Ectodermal cell (in vitro differentiated cells): ENCODE measurements around the gene KLHL8.

Experiments
- H3K27ac ChIP-seq: 2 replicates; pipeline ENCODE4 v1.7.0; 2013; ENCODE audit warnings: mild to moderate bottlenecking, low read depth, low read length; ENCODE audit not compliant: insufficient read depth, poor library complexity, severe bottlenecking
- H3K27me3 ChIP-seq: 2 replicates; pipeline ENCODE4 v1.7.0; 2013; ENCODE audit warnings: mild to moderate bottlenecking, low read length; ENCODE audit not compliant: insufficient read depth, control insufficient read depth, poor library complexity, severe bottlenecking
- H3K36me3 ChIP-seq: one replicate; pipeline ENCODE4 v1.7.0; 2013; ENCODE audit warnings: low read length; ENCODE audit not compliant: control insufficient read depth, insufficient read depth
- H3K4me1 ChIP-seq: one replicate; pipeline ENCODE4 v1.7.0; 2013; ENCODE audit warnings: low read length; ENCODE audit not compliant: control insufficient read depth, insufficient read depth
- H3K4me3 ChIP-seq: 2 replicates; pipeline ENCODE4 v1.7.0; 2013; ENCODE audit warnings: low read depth, low read length, control low read depth; ENCODE audit not compliant: insufficient read depth
- H3K9me3 ChIP-seq: 2 replicates; pipeline ENCODE4 v1.7.0; 2013; ENCODE audit warnings: mild to moderate bottlenecking, low read length, moderate library complexity; ENCODE audit not compliant: control insufficient read depth
- WGBS, 2 experiments: methylation state at CpG; one replicate each; pipeline ENCODE4 v1.1.7; 2013; ENCODE audit warnings: missing lambda C conversion rate in 2 of 2; 5-methylcytosine and 5-hydroxymethylcytosine counted together

The KLHL8 gene

DNA sequence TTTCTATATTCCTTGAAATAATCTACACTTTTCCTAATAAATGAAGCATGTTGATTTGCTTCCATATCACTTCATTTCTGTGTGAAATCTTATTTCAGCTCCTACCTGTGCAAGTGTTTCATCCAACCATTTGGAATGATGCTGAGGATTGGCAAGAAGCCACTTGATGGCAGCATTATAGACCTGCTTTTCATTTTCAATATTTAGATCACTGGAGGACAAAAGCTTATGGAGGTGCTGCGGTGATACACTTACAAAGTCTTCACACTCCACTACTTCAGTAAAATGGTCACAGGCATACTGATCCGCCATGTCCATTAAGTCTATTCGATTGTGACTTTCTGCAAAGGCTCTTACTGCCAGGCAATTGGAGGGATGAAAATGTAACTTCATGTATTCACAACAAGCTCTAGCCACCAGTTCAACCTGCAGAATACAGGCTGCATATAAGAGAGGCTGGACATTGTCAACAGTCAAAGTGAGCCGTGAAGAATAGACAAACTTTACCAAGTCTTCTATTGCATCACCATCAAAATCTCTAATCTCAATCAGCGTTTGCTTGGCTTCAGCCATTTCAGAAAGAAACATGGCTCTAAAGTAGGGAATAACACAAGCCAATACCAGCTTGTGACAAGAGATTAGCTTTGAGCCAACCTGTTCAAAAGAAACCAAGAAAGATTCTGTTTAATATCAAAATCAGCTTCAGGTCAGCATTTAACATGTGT, 35.1 kb downstream of the KLHL8 start:
- Histone ChIP-seq H3K9me3 (no peaks in the 10 kb centered on the region), H3K27ac (no peak overlapping the region), H3K4me1 (no peaks in the 10 kb centered on the region), H3K36me3 (no peaks in the 10 kb centered on the region), H3K27me3 (no peaks in the 10 kb centered on the region), H3K4me3 (no peak overlapping the region)
- WGBS, 2 experiments: 94 to 96% methylated on average over 5 of the region's 5 CpGs

GRCh38 chr4:87180767-87181166, 39.7 kb downstream of the KLHL8 start:
- H3K27ac ChIP-seq: no peak overlapping the region
- 93 to 98% methylated on average over 2 of the region's 2 CpGs for WGBS, 2 experiments

GRCh38 chr4:87179751-87180150, 40.7 kb downstream of the KLHL8 start:
- no peak overlapping the region for H3K4me3 ChIP-seq
- H3K4me1 ChIP-seq: no peaks in the 10 kb centered on the region
- H3K27me3 ChIP-seq: no peaks in the 10 kb centered on the region
- 80% methylated on average over 1 of the region's 1 CpG for WGBS, 2 experiments
- no peaks in the 10 kb centered on the region for H3K9me3 ChIP-seq
- H3K36me3 ChIP-seq: no peaks in the 10 kb centered on the region
- no peak overlapping the region for H3K27ac ChIP-seq

More at GRCh38 chr4:87180767-87181166, 39.7 kb downstream of the KLHL8 start:
- Histone ChIP-seq H3K4me1 (no peaks in the 10 kb centered on the region), H3K9me3 (no peaks in the 10 kb centered on the region), H3K27me3 (no peaks in the 10 kb centered on the region), H3K4me3 (no peak overlapping the region), H3K36me3 (no peaks in the 10 kb centered on the region)

- Histone ChIP-seq H3K4me1 (no peaks in the 10 kb centered on the region), H3K4me3 (no peak overlapping the region), H3K27ac (no peak overlapping the region), H3K36me3 (peaks cover 3% of the 10 kb centered on the region), H3K27me3 (no peaks in the 10 kb centered on the region), H3K9me3 (no peaks in the 10 kb centered on the region)
- WGBS, 2 experiments: 100% methylated on average over 1 of the region's 2 CpGs
These were observed 45.7 kb downstream of the KLHL8 start for GRCh38 chr4:87174672-87175071.

GRCh38 chr4:87171944-87172343, 48.5 kb downstream of the KLHL8 start:
- no peak overlapping the region for H3K27ac ChIP-seq
- H3K36me3 ChIP-seq: peaks cover 3% of the 10 kb centered on the region
- H3K4me1 ChIP-seq: no peaks in the 10 kb centered on the region
- no peaks in the 10 kb centered on the region for H3K9me3 ChIP-seq
- no peaks in the 10 kb centered on the region for H3K27me3 ChIP-seq
- H3K4me3 ChIP-seq: no peak overlapping the region
- WGBS, 2 experiments: 93 to 96% methylated on average over 1 to 2 of the region's 2 CpGs

DNA sequence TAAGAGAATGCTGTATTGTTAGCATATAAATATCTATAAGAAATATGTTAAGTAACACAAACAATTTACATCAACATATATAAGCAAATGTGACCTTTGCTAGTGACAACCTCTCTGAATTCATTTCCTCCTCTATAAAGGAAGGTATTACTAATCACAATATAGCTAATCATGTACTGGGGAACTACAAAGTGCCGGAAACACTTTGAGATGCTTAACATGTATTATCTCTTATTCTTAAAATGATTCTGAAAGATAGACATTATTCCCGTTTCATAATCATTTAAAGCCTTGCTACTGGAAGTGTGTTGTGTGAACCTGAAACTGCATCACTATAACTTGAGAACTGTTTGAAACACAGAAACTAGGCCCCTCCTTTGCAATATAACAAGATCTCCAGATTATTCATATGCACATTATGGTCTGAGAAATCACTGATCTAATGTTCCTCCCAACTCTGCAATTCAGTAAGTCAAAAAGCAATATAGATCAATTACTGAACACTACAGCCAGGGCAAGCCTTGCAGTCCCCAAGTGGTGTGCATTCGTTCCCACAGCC, 54.0 kb downstream of the KLHL8 start:
- Histone ChIP-seq H3K27me3 (no peaks in the 10 kb centered on the region), H3K4me1 (no peaks in the 10 kb centered on the region), H3K36me3 (peaks cover 3% of the 10 kb centered on the region), H3K4me3 (no peak overlapping the region), H3K27ac (no peak overlapping the region), H3K9me3 (no peaks in the 10 kb centered on the region)
- 94 to 95% methylated on average over 1 to 3 of the region's 3 CpGs for WGBS, 2 experiments

DNA sequence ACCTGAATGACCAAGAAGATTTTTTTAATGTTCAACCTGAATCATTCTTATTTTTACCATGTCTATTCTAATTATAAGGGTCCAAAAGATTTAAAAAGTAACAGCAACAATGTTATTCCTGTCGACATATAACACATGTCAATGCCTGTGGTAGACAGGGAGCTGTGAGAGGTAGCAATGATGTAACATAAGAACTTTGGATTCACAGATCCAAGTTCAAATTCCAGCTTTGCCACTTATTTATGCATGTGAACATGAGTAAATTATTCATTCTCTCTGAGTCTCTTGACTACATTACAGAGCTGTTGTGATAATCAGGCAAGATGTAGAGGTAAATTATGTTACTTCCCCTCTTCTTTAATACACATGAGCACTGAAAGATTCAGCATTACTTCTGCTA, 54.5 kb downstream of the KLHL8 start:
- Histone ChIP-seq H3K4me3 (no peak overlapping the region), H3K36me3 (peaks cover 3% of the 10 kb centered on the region), H3K27ac (no peak overlapping the region), H3K9me3 (no peaks in the 10 kb centered on the region), H3K27me3 (no peaks in the 10 kb centered on the region), H3K4me1 (no peaks in the 10 kb centered on the region)
- 100% methylated on average over 1 of the region's 1 CpG; no CpG with 5 or more reads in 1 of the 2 experiments for WGBS, 2 experiments

GRCh38 chr4:87153078-87153870, 67.1 kb downstream of the KLHL8 start:
- Histone ChIP-seq H3K27me3 (no peaks in the 10 kb centered on the region), H3K27ac (no peak overlapping the region), H3K4me3 (no peak overlapping the region), H3K9me3 (no peaks in the 10 kb centered on the region), H3K4me1 (no peaks in the 10 kb centered on the region), H3K36me3 (no peaks in the 10 kb centered on the region)
- WGBS, 2 experiments: 86 to 96% methylated on average over 1 to 3 of the region's 4 CpGs

GRCh38 chr4:87152310-87153041, 67.9 kb downstream of the KLHL8 start:
- H3K27ac ChIP-seq: no peak overlapping the region
- H3K36me3 ChIP-seq: no peaks in the 10 kb centered on the region
- H3K27me3 ChIP-seq: no peaks in the 10 kb centered on the region
- WGBS, 2 experiments: 78 to 79% methylated on average over 14 of the region's 14 CpGs
- H3K4me3 ChIP-seq: no peak overlapping the region
- H3K9me3 ChIP-seq: no peaks in the 10 kb centered on the region
- H3K4me1 ChIP-seq: no peaks in the 10 kb centered on the region

DNA sequence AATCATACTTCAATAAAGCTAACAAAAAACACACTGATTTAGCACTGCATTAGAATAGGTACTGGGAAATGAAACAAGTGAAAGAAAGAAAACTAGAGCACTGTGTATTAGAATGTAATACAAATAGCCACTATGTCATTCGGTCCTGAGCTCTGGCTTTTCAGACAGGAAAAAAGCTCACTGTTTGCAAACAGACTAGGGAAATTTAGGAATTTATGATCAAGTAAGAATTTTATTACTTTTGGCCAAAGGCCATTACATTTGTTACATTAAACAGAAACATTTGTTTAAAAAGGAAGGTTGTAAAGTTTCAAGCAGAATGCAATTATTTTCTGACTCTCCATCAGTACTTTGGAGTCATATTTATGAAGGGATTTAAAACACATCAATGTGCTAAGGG, 68.7 kb downstream of the KLHL8 start:
- no peaks in the 10 kb centered on the region for H3K9me3 ChIP-seq
- H3K27ac ChIP-seq: no peak overlapping the region
- H3K27me3 ChIP-seq: no peaks in the 10 kb centered on the region
- no peaks in the 10 kb centered on the region for H3K4me1 ChIP-seq
- no peaks in the 10 kb centered on the region for H3K36me3 ChIP-seq
- WGBS, 2 experiments: 93 to 100% methylated on average over 1 of the region's 1 CpG
- H3K4me3 ChIP-seq: no peak overlapping the region
